Stimulated activated CD4-positive, alpha-beta T cell treated with anti-CD3 and anti-CD28 coated beads, TNF-alpha, amount 100 ng/mL, for 1 hour (primary cell): ENCODE results near the gene PPT2.
"Not testable (repeated sequence)": the region's sequence is repeated elsewhere in the genome, so short reads cannot be mapped to it uniquely, and the experiment has no call there.

Experiments used
- DNase-seq, 3 donors: peaks; one replicate each; pipeline ENCODE4 v3.0.0-alpha.2; 2020; ENCODE audit warnings: low read depth in 3 of 3, low spot score in 1 of 3

Gene PPT2

GRCh38 chr6:32204268-32204715, 50.4 kb downstream of the PPT2 start:
- no peak for DNase-seq

GRCh38 chr6:32208996-32209395, 55.1 kb downstream of the PPT2 start:
- no peak for DNase-seq

- no peak for DNase-seq
These were observed 56.3 kb downstream of the PPT2 start for GRCh38 chr6:32210191-32210601.

GRCh38 chr6:32211432-32211831, 57.5 kb downstream of the PPT2 start:
- not testable (repeated sequence) for DNase-seq

- no peak for DNase-seq
These were observed 58.3 kb downstream of the PPT2 start for GRCh38 chr6:32212076-32212760.
